Keratinocyte (primary cell): ENCODE results near the gene SLU7. TPM values are rescaled to one million over a fixed set of nuclear protein-coding genes. Genes with fewer than 3 reads are reported as not detected.

Experiments
- DNase-seq: peaks from one replicate; pipeline ENCODE4 v3.0.0-alpha.2; 2011; ENCODE audit warnings: low read depth, missing footprints, low spot score
- FAIRE-seq: peaks from 2 replicates; lab custom pipeline; 2011; peaks lifted over from hg19 to GRCh38; lab: Jason Lieb, UNC
- H2AFZ ChIP-seq: 2 replicates; pipeline ENCODE4 v1.6.0; 2012; ENCODE audit warnings: low read length, control low read depth, inconsistent platforms; ENCODE audit not compliant: control insufficient read depth
- H3K27ac ChIP-seq: 2 replicates; pipeline ENCODE4 v1.5.1; 2011; ENCODE audit warnings: low read length; ENCODE audit not compliant: control insufficient read depth, insufficient read depth
- H3K27me3 ChIP-seq: 3 replicates; pipeline ENCODE4 v1.6.0; 2011; ENCODE audit warnings: low read length; ENCODE audit not compliant: control insufficient read depth, insufficient read depth; ENCODE audit errors: extremely low read depth
- H3K36me3 ChIP-seq, 2 experiments: 2 replicates in 1 of 2; 3 replicates in 1 of 2; pipeline ENCODE4 v1.5.1; 2011; ENCODE audit warnings: low read length in 2 of 2, mild to moderate bottlenecking in 1 of 2; ENCODE audit not compliant: control insufficient read depth in 2 of 2, insufficient read depth in 2 of 2; ENCODE audit errors: extremely low read depth in 1 of 2
- H3K4me1 ChIP-seq: 3 replicates; pipeline ENCODE4 v1.5.1; 2011; ENCODE audit warnings: low read length; ENCODE audit not compliant: control insufficient read depth, insufficient read depth; ENCODE audit errors: extremely low read depth
- H3K4me2 ChIP-seq: 3 replicates; pipeline ENCODE4 v1.6.0; 2011; ENCODE audit warnings: low read depth, low read length; ENCODE audit not compliant: control insufficient read depth, insufficient read depth; ENCODE audit errors: extremely low read depth
- H3K4me3 ChIP-seq, 3 experiments: fragments of 200-600 bp in 1 of 3; sonication (generic) in 1 of 3; 2 replicates in 2 of 3; 3 replicates in 1 of 3; pipeline ENCODE4 v1.5.1; 2011 to 2016; ENCODE audit warnings: low read length in 3 of 3, mild to moderate bottlenecking in 3 of 3, control low read depth in 2 of 3, inconsistent platforms in 1 of 3, low read depth in 1 of 3, mixed read lengths in 1 of 3, mixed run types in 1 of 3, moderate library complexity in 1 of 3; ENCODE audit not compliant: control insufficient read depth in 2 of 3, insufficient read depth in 2 of 3; ENCODE audit errors: extremely low read depth in 1 of 3
- H3K79me2 ChIP-seq: 2 replicates; pipeline ENCODE4 v1.6.0; 2012; ENCODE audit warnings: low read length; ENCODE audit not compliant: control insufficient read depth, insufficient read depth
- H3K9ac ChIP-seq: 3 replicates; pipeline ENCODE4 v1.6.0; 2011; ENCODE audit warnings: low read length; ENCODE audit not compliant: control insufficient read depth, insufficient read depth; ENCODE audit errors: extremely low read depth
- H3K9me1 ChIP-seq: 3 replicates; pipeline ENCODE4 v1.6.0; 2011; ENCODE audit warnings: low read length; ENCODE audit not compliant: control insufficient read depth, insufficient read depth; ENCODE audit errors: extremely low read depth
- H3K9me3 ChIP-seq: 2 replicates; pipeline ENCODE4 v1.5.1; 2012; ENCODE audit warnings: low read depth, low read length; ENCODE audit not compliant: control insufficient read depth
- H4K20me1 ChIP-seq: 3 replicates; pipeline ENCODE4 v1.6.0; 2011; ENCODE audit warnings: low read length; ENCODE audit not compliant: control insufficient read depth, insufficient read depth; ENCODE audit errors: extremely low read depth
- EZH2 ChIP-seq: IDR thresholded peaks from one replicate; pipeline ENCODE4 v1.6.1; 2012; ENCODE audit warnings: inconsistent platforms, mild to moderate bottlenecking, low read length, moderate library complexity
- dilution Hi-C: fragments of 300-500 bp; cut with MboI; formaldehyde crosslinking; loops from one replicate; pipeline ENCODE4 v1.7.0; 2020; ENCODE audit warnings: low sequenced_read_pairs; ENCODE audit not compliant: extremely low pct_ligation_motif_present
- polyA plus RNA-seq, 5 experiments: library from polyadenylated mRNA; depleted of rRNA in 3 of 5; stranded (reverse) in 3 of 5; stranded (forward) in 1 of 5; unstranded in 1 of 5; fragments of >200 nt; gene quantifications; 1 replicate in 1 of 5; 2 replicates in 3 of 5; 3 replicates in 1 of 5; pipeline versions ENCODE4 v1.2.1 to v1.2.3, GENCODE V29; 2011 to 2012; ENCODE audit warnings: missing spikeins in 2 of 5, low read depth in 1 of 5, low replicate concordance in 1 of 5
- TF ChIP-seq, protein P1 (sequence below), 3 experiments: IDR thresholded peaks in 1 of 3; conservative IDR thresholded peaks in 1 of 3; optimal IDR thresholded peaks in 1 of 3; 2 replicates in 2 of 3; 3 replicates in 1 of 3; pipeline versions ENCODE3 to v1.5.1; 2011; ENCODE audit warnings: low read length in 3 of 3, mild to moderate bottlenecking in 3 of 3, moderate library complexity in 2 of 3, control low read depth in 1 of 3, inconsistent platforms in 1 of 3; ENCODE audit not compliant: insufficient read depth in 2 of 3; ENCODE audit errors: extremely low read depth in 1 of 3

The SLU7 gene
- polyA plus RNA-seq, 1 donor (not counting 4 experiments of a cell fraction or from before 2014, with no cell fraction given): 29.7 TPM

DNA sequence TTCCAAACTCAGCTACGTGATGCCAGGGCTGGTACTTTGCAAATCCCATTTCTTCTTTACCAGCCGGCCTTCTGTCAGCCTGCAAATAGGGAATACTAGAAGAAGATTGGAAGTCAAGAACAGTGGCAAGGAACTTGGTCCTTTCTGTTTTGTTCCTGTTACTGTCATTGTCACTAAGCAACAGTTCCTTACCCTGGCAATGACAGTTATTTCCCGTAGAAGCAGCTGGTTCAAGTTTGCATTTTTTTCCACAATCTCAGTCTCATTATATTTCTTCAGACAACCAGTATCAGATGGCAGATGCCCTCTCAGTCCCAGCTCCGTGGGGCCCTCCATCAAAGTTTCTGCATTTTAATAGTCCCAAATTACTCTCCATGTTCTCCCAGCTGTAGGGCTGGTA lies 39.4 kb downstream of the SLU7 start:
- Histone ChIP-seq H3K4me1 (no peaks in the 10 kb centered on the region), H3K79me2 (no peaks in the 10 kb centered on the region), H3K36me3 (no peaks in the 10 kb centered on the region), H2AFZ (no peak overlapping the region), H3K9ac (no peak overlapping the region), H4K20me1 (no peaks in the 10 kb centered on the region), H3K4me3 (no peak overlapping the region), H3K27ac (no peak overlapping the region), H3K4me2 (no peak overlapping the region), H3K27me3 (peaks cover 5% of the 10 kb centered on the region), H3K9me3 (no peaks in the 10 kb centered on the region), H3K9me1 (no peaks in the 10 kb centered on the region)
- no peak for DNase-seq
- dilution Hi-C loops: no loop called here
- no peak for TF ChIP-seq EZH2
- TF ChIP-seq, protein P1, sequence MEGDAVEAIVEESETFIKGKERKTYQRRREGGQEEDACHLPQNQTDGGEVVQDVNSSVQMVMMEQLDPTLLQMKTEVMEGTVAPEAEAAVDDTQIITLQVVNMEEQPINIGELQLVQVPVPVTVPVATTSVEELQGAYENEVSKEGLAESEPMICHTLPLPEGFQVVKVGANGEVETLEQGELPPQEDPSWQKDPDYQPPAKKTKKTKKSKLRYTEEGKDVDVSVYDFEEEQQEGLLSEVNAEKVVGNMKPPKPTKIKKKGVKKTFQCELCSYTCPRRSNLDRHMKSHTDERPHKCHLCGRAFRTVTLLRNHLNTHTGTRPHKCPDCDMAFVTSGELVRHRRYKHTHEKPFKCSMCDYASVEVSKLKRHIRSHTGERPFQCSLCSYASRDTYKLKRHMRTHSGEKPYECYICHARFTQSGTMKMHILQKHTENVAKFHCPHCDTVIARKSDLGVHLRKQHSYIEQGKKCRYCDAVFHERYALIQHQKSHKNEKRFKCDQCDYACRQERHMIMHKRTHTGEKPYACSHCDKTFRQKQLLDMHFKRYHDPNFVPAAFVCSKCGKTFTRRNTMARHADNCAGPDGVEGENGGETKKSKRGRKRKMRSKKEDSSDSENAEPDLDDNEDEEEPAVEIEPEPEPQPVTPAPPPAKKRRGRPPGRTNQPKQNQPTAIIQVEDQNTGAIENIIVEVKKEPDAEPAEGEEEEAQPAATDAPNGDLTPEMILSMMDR (optimal IDR thresholded peaks at IDR 0.05 in 1 of 3, IDR thresholded peaks at IDR 0.05 in 1 of 3, conservative IDR thresholded peaks at IDR 0.05 in 1 of 3; ENCODE audit: extremely low read depth in 1 of 3, insufficient read depth in 2 of 3, low read length in 3 of 3): no peak
- FAIRE-seq: no peak

DNA sequence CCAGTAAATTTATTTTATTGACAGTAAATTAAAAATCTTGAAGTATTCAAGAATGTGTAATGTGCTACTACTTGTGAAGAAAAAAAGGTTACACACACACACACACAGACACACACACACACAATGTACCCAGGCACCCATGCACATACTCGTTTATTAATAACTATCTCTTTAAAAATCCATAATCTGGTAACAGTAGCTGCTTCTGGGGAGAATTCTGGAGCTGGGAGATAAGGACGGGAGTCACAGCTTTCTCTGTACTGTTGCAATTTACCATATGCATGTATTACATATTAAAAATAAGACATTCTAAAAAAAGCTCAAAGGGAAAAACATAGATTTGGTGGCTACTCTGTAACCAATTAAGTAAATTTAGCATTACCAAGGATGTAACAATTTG lies 40.6 kb downstream of the SLU7 start:
- Histone ChIP-seq H2AFZ (no peak overlapping the region), H3K9ac (no peak overlapping the region), H3K4me3 (no peak overlapping the region), H4K20me1 (no peaks in the 10 kb centered on the region), H3K9me1 (no peaks in the 10 kb centered on the region), H3K36me3 (no peaks in the 10 kb centered on the region), H3K4me1 (no peaks in the 10 kb centered on the region), H3K79me2 (no peaks in the 10 kb centered on the region), H3K9me3 (no peaks in the 10 kb centered on the region), H3K4me2 (no peak overlapping the region), H3K27me3 (peaks cover 11% of the 10 kb centered on the region), H3K27ac (no peak overlapping the region)
- FAIRE-seq: no peak
- TF ChIP-seq, protein P1 (optimal IDR thresholded peaks at IDR 0.05 in 1 of 3, IDR thresholded peaks at IDR 0.05 in 1 of 3, conservative IDR thresholded peaks at IDR 0.05 in 1 of 3; ENCODE audit: extremely low read depth in 1 of 3, insufficient read depth in 2 of 3, low read length in 3 of 3): no peak
- no peak for TF ChIP-seq EZH2
- no peak for DNase-seq
- dilution Hi-C loops: no loop called here
